Peyer's patch (tissue), 4 donors: ENCODE data around the gene EGFLAM. TPM values are rescaled to one million over a fixed set of nuclear protein-coding genes. Genes with fewer than 3 reads are reported as not detected.

Experiments used
- DNase-seq, 3 donors: peaks; one replicate each; pipeline ENCODE4 v3.0.0-alpha.2; 2017 to 2019
- H3K27ac ChIP-seq, 4 donors: fragments of 200-600 bp; sonication (generic); one replicate each; pipeline ENCODE4 v1.5.1; 2016 to 2019
- H3K27me3 ChIP-seq, 2 donors: fragments of 200-600 bp; sonication (generic); one replicate each; pipeline ENCODE4 v1.5.1; 2019
- H3K36me3 ChIP-seq, 3 donors: fragments of 200-600 bp; sonication (generic); one replicate each; pipeline ENCODE4 v1.5.1; 2016 to 2019
- H3K4me1 ChIP-seq, 4 donors: fragments of 200-600 bp; sonication (generic); one replicate each; pipeline ENCODE4 v1.5.1; 2016 to 2019
- H3K4me3 ChIP-seq, 4 donors: fragments of 200-600 bp; sonication (generic); 1 replicate in 3 of 4; 2 replicates in 1 of 4; pipeline ENCODE4 v1.5.1; 2016 to 2019; ENCODE audit warnings: mild to moderate bottlenecking in 1 of 4
- H3K9me3 ChIP-seq, 4 donors: fragments of 200-600 bp; sonication (generic); one replicate each; pipeline ENCODE4 v1.5.1; 2016 to 2019; ENCODE audit warnings: mild to moderate bottlenecking in 1 of 4
- POLR2A ChIP-seq, 2 donors: fragments of 450-650 bp; IDR thresholded peaks; one replicate each; pipeline ENCODE4 v1.5.1; 2017; ENCODE audit warnings: antibody characterized with exemption in 2 of 2, mild to moderate bottlenecking in 2 of 2, moderate library complexity in 2 of 2
- total RNA-seq, 4 donors: library from RNA; depleted of rRNA; stranded (reverse); fragments of >200 nt; gene quantifications; one replicate each; pipeline ENCODE4 v1.1.0, GENCODE V29; 2016
- TF ChIP-seq, protein P1 (sequence below), 6 experiments: fragments of 450-650 bp in 4 of 6; fragments of 200-600 bp in 2 of 6; sonication (generic) in 1 of 6; IDR thresholded peaks; one replicate each; pipeline ENCODE4 v1.5.1; 2017 to 2019; ENCODE audit warnings: antibody characterized with exemption in 6 of 6, mild to moderate bottlenecking in 3 of 6, moderate library complexity in 1 of 6

The EGFLAM gene
- total RNA-seq, 4 donors from 2014 or later = 0.54 to 1.7 (median 0.70) TPM; not detected in 1

DNA sequence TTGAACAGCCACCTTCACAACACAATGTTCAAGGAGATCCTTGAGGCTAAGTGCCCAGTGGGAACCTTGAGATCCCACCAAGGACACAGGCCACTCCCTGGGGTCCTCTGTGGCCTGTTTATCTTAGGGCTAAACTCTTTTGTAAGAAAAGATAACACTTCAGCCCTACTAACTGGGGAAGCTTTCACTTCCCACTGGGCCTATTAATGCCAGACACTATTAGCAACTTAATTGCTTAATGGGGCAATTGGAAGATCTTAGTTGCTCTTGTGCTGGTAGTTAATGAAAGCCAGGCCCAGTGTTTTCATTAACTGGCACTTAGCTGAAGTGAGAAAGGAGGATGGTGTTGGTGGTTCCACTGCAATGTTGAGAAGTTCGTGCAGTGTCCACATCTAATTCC lies 117.1 kb downstream of the EGFLAM start:
- TF ChIP-seq, protein P1, sequence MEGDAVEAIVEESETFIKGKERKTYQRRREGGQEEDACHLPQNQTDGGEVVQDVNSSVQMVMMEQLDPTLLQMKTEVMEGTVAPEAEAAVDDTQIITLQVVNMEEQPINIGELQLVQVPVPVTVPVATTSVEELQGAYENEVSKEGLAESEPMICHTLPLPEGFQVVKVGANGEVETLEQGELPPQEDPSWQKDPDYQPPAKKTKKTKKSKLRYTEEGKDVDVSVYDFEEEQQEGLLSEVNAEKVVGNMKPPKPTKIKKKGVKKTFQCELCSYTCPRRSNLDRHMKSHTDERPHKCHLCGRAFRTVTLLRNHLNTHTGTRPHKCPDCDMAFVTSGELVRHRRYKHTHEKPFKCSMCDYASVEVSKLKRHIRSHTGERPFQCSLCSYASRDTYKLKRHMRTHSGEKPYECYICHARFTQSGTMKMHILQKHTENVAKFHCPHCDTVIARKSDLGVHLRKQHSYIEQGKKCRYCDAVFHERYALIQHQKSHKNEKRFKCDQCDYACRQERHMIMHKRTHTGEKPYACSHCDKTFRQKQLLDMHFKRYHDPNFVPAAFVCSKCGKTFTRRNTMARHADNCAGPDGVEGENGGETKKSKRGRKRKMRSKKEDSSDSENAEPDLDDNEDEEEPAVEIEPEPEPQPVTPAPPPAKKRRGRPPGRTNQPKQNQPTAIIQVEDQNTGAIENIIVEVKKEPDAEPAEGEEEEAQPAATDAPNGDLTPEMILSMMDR (IDR thresholded peaks at IDR 0.05) = no peak
- no peak for TF ChIP-seq POLR2A (IDR thresholded peaks at IDR 0.05)
- Histone ChIP-seq H3K27me3 (no peaks in the 10 kb centered on the region), H3K4me1 (no peaks in the 10 kb centered on the region), H3K9me3 (no peaks in the 10 kb centered on the region), H3K27ac (no peak overlapping the region), H3K4me3 (no peak overlapping the region), H3K36me3 (no peaks in the 10 kb centered on the region)
- no peak for DNase-seq

DNA sequence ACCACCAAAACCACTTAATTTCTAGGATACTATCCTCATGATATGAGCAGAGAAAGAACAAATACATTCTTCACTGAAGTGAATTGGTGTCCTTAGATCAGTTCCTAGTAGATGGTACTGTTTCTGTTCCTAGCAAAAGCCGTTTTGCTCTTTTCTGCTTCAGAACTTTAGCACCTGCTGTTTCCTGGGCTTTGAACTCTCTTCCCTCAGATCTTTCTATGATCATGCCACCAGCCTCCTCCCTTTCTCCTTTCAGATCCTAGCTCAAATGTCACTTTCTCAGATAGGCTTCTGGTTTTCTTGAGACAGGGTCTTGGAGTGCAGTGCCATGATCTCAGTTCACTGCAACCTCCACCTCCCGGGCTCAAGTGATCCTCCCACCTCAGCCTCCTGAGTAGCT lies 118.0 kb downstream of the EGFLAM start:
- TF ChIP-seq POLR2A (IDR thresholded peaks at IDR 0.05) = no peak
- TF ChIP-seq, protein P1 (IDR thresholded peaks at IDR 0.05) = no peak
- Histone ChIP-seq H3K4me1 (no peaks in the 10 kb centered on the region), H3K36me3 (no peaks in the 10 kb centered on the region), H3K27ac (no peak overlapping the region), H3K9me3 (no peaks in the 10 kb centered on the region), H3K27me3 (no peaks in the 10 kb centered on the region), H3K4me3 (no peak overlapping the region)
- DNase-seq = no peak

DNA sequence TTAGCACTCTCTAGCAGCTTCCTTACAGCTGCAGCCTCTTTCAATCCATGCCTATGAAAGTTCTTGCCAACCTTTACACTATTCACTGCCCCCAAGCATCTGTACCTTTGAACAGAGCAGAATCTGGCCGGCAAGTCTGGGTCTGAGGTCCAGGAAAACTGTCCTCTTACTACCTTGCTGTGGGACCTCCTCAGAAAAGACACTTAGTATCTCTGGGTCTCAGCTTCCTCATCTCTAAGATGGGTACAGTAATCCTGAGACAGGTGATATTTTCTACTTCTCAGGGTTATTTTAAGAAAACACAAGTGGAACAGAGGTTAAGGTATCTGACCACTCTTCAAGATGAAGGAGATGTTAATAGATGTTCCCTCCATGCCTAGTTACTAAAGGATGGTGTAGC lies 120.2 kb downstream of the EGFLAM start:
- no peak overlapping the region for H3K27ac ChIP-seq
- no peak overlapping the region for H3K4me3 ChIP-seq
- H3K9me3 ChIP-seq = no peaks in the 10 kb centered on the region
- TF ChIP-seq, protein P1 (IDR thresholded peaks at IDR 0.05) = no peak
- TF ChIP-seq POLR2A (IDR thresholded peaks at IDR 0.05) = no peak
- H3K27me3 ChIP-seq = no peaks in the 10 kb centered on the region
- no peaks in the 10 kb centered on the region for H3K4me1 ChIP-seq
- H3K36me3 ChIP-seq = no peaks in the 10 kb centered on the region
- DNase-seq = no peak

DNA sequence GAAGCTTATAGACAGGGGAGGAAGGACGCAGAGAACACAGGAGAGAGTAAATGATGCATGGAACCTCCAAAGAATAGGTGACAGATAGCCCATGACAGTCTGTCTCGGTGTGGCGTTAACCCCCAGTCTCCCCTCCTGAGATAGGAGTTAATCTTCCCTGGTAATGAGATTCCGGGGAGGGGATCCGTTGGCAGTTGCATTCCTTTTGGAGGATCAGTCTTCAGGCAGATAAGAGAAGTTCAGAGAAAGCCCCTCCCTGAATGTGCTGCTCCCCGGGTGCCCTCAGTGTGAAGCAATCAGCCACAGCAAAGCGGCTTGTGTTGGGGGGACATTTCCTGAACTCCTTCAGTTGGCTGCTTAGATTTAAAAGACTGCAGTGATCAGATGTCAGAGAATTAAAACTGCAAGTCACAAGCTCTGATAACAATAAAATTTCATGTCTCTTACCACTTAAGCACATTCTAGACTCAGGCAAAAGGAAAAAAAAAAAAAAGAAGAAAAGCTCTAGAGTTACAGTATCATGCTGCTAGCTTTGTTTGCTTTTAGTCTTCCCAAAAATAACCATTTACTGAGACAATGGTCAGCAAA lies 121.1 kb downstream of the EGFLAM start:
- H3K4me1 ChIP-seq = no peaks in the 10 kb centered on the region
- no peak for DNase-seq
- no peak overlapping the region for H3K4me3 ChIP-seq
- H3K27me3 ChIP-seq = no peaks in the 10 kb centered on the region
- no peaks in the 10 kb centered on the region for H3K36me3 ChIP-seq
- TF ChIP-seq, protein P1 (IDR thresholded peaks at IDR 0.05) = no peak
- no peak for TF ChIP-seq POLR2A (IDR thresholded peaks at IDR 0.05)
- no peaks in the 10 kb centered on the region for H3K9me3 ChIP-seq
- no peak overlapping the region for H3K27ac ChIP-seq

DNA sequence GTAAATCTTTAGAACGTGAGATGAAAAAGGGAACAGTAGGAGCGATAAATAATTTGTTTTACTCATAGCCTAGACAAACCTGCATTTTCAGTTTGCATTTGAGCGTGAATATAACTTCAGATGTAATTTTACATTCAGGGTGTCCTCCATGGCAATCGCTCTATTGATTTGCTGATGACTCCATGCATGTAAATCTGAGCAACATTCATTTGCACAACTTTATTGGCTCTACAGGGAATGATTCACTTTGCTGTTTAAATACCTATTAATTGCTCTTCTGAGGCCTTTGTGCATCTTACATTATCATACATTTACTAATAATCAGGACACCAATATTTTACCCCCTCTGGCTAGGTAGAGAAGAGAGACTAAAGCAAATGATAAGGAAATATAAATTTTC lies 122.2 kb downstream of the EGFLAM start:
- no peak for DNase-seq
- TF ChIP-seq POLR2A (IDR thresholded peaks at IDR 0.05) = no peak
- TF ChIP-seq, protein P1 (IDR thresholded peaks at IDR 0.05) = no peak
- no peak overlapping the region for H3K27ac ChIP-seq
- no peaks in the 10 kb centered on the region for H3K9me3 ChIP-seq
- H3K27me3 ChIP-seq = no peaks in the 10 kb centered on the region
- H3K4me1 ChIP-seq = no peaks in the 10 kb centered on the region
- no peak overlapping the region for H3K4me3 ChIP-seq
- H3K36me3 ChIP-seq = no peaks in the 10 kb centered on the region

DNA sequence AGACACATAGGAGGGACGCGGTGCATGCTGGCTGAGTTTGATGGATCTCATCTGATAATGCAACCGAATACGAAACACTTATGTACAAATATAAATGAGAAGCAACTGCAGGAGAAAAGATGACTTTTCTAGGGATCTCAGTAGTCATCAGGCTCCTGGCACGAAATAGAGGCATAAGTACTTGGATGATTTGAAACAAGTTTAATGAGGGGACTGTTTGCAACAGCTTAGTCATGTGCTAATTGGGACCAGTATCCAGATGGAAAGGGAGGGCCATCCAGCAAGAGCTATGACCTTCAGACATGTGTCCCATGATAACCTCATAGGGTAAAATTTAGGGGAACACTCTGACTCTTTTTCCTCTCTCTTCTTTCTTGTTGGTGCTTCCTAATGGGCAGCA lies 123.0 kb downstream of the EGFLAM start:
- no peak overlapping the region for H3K4me3 ChIP-seq
- H3K4me1 ChIP-seq = no peaks in the 10 kb centered on the region
- H3K27ac ChIP-seq = no peak overlapping the region
- H3K36me3 ChIP-seq = no peaks in the 10 kb centered on the region
- TF ChIP-seq, protein P1 (IDR thresholded peaks at IDR 0.05) = no peak
- no peak for TF ChIP-seq POLR2A (IDR thresholded peaks at IDR 0.05)
- DNase-seq = no peak
- no peaks in the 10 kb centered on the region for H3K27me3 ChIP-seq
- no peaks in the 10 kb centered on the region for H3K9me3 ChIP-seq
